ENCODE data around the gene PSMC4.

The PSMC4 gene

GRCh38 chr19:39936622-39937021 is 34.3 kb upstream of the PSMC4 start:
- H3K4me3 ChIP-seq (ENCODE audit: low read depth, low read length) = no peak overlapping the region
- TF ChIP-seq, protein P1, sequence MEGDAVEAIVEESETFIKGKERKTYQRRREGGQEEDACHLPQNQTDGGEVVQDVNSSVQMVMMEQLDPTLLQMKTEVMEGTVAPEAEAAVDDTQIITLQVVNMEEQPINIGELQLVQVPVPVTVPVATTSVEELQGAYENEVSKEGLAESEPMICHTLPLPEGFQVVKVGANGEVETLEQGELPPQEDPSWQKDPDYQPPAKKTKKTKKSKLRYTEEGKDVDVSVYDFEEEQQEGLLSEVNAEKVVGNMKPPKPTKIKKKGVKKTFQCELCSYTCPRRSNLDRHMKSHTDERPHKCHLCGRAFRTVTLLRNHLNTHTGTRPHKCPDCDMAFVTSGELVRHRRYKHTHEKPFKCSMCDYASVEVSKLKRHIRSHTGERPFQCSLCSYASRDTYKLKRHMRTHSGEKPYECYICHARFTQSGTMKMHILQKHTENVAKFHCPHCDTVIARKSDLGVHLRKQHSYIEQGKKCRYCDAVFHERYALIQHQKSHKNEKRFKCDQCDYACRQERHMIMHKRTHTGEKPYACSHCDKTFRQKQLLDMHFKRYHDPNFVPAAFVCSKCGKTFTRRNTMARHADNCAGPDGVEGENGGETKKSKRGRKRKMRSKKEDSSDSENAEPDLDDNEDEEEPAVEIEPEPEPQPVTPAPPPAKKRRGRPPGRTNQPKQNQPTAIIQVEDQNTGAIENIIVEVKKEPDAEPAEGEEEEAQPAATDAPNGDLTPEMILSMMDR (IDR thresholded peaks at IDR 0.05; ENCODE audit: low read depth, low read length, missing control alignments) = no peak
- no peak for DNase-seq (ENCODE audit: low read depth)

GRCh38 chr19:39937094-39937720 is 33.8 kb upstream of the PSMC4 start:
- DNase-seq (ENCODE audit: low read depth) = no peak
- TF ChIP-seq, protein P1 (IDR thresholded peaks at IDR 0.05; ENCODE audit: low read depth, low read length, missing control alignments) = no peak
- no peak overlapping the region for H3K4me3 ChIP-seq (ENCODE audit: low read depth, low read length)

DNA sequence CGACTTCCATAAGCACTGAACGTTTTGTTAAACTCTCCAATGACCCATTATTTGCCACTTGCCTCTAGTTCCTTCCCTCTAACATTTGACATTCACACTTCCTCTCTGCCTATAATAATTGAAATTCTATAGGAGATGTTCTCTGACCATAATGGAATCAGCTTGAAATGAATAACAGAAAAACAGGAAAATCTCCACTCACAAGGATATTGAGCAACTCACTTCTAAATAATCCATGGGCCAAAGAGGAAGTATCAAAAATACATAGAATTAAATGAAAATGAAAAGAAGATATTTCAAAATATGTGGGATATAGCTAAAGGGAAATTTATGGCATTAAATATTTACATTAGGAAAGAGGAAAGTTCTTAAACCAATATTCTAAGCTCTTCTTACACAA is 33.2 kb upstream of the PSMC4 start:
- H3K4me3 ChIP-seq (ENCODE audit: low read depth, low read length) = no peak overlapping the region
- TF ChIP-seq, protein P1 (IDR thresholded peaks at IDR 0.05; ENCODE audit: low read depth, low read length, missing control alignments) = no peak
- no peak for DNase-seq (ENCODE audit: low read depth)

- H3K4me3 ChIP-seq (ENCODE audit: low read depth, low read length) = no peak overlapping the region
- TF ChIP-seq, protein P1 (IDR thresholded peaks at IDR 0.05; ENCODE audit: low read depth, low read length, missing control alignments) = no peak
- no peak for DNase-seq (ENCODE audit: low read depth)
Measured at GRCh38 chr19:39939556-39939955, 31.4 kb upstream of the PSMC4 start.

- DNase-seq (ENCODE audit: low read depth) = no peak
- H3K4me3 ChIP-seq (ENCODE audit: low read depth, low read length) = no peak overlapping the region
- TF ChIP-seq, protein P1 (IDR thresholded peaks at IDR 0.05; ENCODE audit: low read depth, low read length, missing control alignments) = no peak
Measured at GRCh38 chr19:39940221-39940833, 30.6 kb upstream of the PSMC4 start.

DNA sequence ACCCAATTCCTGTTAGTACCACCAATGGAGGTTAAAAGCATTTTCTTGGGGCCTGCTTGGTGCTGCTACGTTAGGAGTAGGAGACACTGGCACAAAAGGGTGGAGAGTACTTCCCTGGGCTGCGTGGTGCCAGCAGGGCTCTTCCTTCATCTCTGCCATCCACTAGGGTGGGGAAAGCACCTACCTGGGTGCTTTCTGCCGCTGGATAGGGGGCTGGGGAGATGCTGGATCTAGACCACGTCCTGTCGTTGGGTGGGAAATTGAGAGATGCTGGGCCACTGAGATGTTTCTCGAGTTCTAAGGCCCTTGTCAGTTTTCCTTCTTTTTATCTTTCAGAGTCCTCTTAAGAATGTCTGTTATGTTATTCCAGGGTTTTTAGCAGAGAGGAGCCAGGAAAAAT is 29.8 kb upstream of the PSMC4 start:
- H3K4me3 ChIP-seq (ENCODE audit: low read depth, low read length) = no peak overlapping the region; the same call in 1 of the 2 replicates
- DNase-seq (ENCODE audit: low read depth) = no peak
- TF ChIP-seq, protein P1 (IDR thresholded peaks at IDR 0.05; ENCODE audit: low read depth, low read length, missing control alignments) = no peak

All from GM12864 (cell line).